Colon (tissue), 2 donors: ENCODE data around the gene UCHL3.

Experiments used
- FAIRE-seq: peaks from 2 replicates; lab custom pipeline; 2012; peaks lifted over from hg19 to GRCh38; lab: Jason Lieb, UNC
- donor health status: control.
- donor health status: control.

The UCHL3 gene

GRCh38 chr13:75550159-75550567 lies 572 bp downstream of the UCHL3 start:
- no peak for FAIRE-seq

GRCh38 chr13:75554464-75554863 lies 4.9 kb downstream of the UCHL3 start:
- FAIRE-seq: no peak

GRCh38 chr13:75554981-75555380 lies 5.4 kb downstream of the UCHL3 start:
- FAIRE-seq: no peak

- no peak for FAIRE-seq
These were observed 6.2 kb downstream of the UCHL3 start for GRCh38 chr13:75555836-75556235.

DNA sequence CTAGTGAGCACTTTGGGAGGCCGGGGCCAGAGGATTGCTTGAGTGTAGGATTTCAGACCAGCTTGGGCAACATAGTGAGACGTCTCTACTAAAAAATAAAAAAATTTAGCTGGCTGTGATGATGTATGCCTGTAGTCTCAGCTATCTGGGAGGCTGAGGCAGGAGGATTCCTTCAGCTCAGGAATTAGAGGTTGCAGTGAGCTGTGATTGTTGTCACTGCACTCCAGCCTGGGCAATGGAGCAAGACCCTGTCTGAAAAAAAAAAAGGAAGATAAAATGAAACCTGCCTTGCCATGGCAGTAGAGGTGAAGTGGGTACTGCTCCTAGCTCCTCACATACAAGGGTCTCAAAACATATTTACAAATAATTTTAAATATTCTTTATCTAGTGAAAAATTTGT lies 7.4 kb downstream of the UCHL3 start:
- FAIRE-seq: no peak

DNA sequence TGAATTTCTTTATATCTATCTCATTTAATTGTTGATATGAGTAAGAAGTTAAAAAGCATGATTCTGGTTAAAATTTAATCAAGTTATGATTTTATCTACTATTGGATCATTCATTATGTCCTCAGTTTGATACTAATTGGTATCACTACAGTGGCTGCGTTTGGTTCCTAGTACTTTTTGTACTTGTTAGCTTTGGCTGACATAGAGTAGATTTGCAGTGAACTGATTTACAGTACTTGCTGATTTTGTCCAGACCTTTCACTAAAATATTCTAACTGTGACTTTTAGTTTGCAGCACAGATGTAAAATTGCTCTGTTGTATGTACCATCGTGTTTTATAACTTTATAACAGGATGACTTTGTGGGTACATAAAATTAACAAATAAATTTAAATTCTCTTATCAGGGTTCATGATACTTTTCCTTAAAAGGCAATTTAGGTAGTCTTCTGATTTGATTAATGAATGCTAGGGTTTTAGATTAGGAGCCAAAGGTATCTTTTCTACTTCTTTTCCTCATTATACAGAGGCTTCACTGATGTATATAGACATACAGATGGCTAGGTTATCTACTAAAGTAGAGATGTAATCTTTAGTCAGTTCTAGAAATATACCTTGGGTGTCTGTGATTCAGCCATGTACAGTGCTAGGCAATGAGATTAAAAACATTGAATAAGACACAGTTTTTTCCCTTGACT lies 8.7 kb downstream of the UCHL3 start:
- no peak for FAIRE-seq

- peak; percentile 58 for FAIRE-seq
These were observed 17.1 kb downstream of the UCHL3 start for GRCh38 chr13:75566658-75567057.

DNA sequence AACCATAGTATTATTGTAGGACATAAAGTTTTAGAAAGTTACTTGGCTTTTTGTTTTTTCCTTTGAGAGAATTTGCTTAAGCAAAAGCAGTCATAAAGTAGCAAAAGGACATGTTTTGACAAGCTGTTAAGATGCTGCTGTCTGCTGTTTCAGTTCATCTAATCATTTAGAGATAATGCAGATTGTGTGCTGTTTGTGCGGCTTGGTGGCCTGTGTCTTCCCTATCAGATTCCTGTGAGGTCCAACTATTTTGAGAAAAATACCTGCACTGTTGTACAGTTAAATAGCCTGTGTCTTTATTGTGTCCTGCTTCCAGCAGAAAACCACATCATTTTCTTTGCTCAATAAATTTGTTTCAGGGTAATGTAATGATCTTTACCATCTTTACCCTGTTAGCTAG lies 20.0 kb downstream of the UCHL3 start:
- no peak for FAIRE-seq

DNA sequence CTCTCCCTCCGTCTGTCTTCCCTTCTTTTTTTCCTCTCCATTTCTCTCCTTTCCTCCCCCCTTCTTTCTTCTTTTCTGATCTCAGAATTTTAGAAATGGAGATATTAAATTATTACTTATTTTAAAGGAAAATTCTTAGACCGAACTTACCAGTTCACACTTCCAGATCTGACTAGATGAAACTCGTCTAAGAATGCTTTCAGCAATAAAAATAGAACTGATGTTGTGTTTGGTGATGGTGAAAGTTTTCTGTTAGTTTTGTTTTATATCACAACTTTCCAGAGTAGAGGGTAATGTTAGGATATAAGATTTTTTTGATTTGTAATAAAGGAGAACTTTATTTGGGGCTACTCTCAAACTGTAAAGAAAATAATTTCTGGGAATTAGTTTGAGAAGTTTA lies 29.9 kb downstream of the UCHL3 start:
- FAIRE-seq: peak; percentile 66

GRCh38 chr13:75581874-75582640 lies 32.5 kb downstream of the UCHL3 start:
- no peak for FAIRE-seq

GRCh38 chr13:75583091-75583490 lies 33.5 kb downstream of the UCHL3 start:
- FAIRE-seq: peak; percentile 38

GRCh38 chr13:75585153-75585552 lies 35.6 kb downstream of the UCHL3 start:
- FAIRE-seq: no peak

- no peak for FAIRE-seq
These were observed 38.1 kb downstream of the UCHL3 start for GRCh38 chr13:75587679-75588078.

DNA sequence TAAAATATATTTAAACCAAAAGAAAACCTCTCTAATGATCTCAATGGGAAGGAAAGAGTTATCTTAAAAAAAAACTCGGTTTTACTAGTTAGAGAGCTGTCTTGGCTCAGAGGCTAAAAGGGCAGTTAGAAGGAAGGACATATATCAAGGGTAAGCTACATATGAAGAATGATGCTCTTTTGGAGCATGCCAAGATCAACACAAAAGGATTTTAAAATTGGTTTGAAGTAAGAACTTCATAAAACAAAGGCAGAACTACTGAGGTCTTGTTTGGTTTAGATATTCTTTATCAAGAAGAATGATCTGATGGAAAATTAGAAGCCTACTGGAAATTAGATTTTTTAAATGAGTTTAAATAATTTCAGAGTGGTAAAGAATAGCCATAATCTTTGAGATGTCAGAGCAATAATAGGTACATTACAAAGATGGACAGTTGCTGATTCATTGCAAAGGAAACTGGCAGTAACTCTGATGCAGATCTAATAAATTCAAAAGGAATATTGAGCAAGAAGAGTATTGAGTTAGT lies 47.1 kb downstream of the UCHL3 start:
- no peak for FAIRE-seq

- FAIRE-seq: no peak
These were observed 50.8 kb downstream of the UCHL3 start for GRCh38 chr13:75600371-75600770.

GRCh38 chr13:75603038-75603437 lies 53.4 kb downstream of the UCHL3 start:
- FAIRE-seq: no peak

GRCh38 chr13:75607447-75607846 lies 57.9 kb downstream of the UCHL3 start:
- FAIRE-seq: no peak

- FAIRE-seq: no peak
These were observed 60.9 kb downstream of the UCHL3 start for GRCh38 chr13:75610466-75610865.

DNA sequence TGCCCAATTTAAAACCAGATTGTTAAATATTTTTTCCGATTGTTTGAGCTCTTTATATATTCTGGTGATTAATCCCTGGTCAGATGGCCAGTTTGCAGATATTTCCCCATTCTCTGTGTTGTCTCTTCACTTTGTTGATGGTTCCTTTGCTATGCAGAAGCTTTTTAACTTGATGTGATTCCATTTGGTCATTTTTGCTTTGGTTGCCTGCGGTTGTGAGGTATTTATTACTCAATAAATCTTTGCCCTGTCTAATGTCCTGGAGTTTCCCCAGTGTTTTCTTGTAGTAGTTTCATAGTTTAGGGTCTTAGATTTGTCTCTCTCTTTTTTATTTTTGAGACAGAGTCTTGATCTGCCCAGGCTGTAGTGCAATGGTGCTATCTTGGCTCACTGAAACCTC lies 62.8 kb downstream of the UCHL3 start:
- FAIRE-seq: no peak

DNA sequence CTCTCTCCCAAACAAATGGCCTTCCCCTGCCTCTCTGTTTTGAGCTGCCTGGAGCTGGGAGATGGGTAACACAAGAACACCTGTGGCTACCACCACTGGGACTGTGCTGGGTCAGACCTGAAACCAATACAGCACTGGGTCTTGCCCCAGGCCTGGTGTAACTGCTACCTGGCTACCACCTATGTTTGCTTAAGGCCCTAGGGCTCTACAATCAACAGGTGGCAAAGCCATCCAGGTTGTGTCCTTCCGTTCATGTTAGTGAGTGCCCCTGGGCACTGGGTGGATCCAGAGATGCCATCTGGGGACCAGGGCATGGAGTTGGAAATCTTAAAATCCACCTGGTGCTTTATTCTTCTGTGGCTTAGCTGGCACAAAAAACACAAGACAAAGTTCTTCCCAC lies 67.6 kb downstream of the UCHL3 start:
- no peak for FAIRE-seq

GRCh38 chr13:75618308-75618707 lies 68.7 kb downstream of the UCHL3 start:
- FAIRE-seq: no peak

- no peak for FAIRE-seq
These were observed 70.4 kb downstream of the UCHL3 start for GRCh38 chr13:75620020-75620419.

DNA sequence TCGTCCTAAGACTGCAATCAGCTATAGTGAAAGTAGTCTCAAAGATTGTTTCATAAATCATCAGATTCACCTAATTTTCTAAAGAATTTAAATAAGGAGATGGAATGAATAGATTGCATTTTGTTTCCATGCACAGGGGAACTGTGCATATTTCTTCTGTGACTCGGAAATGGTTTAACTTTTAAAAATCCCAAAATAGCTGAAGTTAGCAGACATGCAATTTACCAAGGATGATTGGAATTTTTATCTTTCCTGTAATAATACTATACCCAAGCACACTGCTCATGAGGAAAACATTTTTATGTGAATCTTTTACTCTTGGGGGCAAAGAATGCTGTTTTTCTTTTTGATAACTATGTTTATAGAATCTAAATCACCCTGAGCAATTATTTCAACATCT lies 71.6 kb downstream of the UCHL3 start:
- FAIRE-seq: no peak

- FAIRE-seq: no peak
These were observed 79.2 kb downstream of the UCHL3 start for GRCh38 chr13:75628801-75629200.
